ENCODE results near the gene SPATA4. TPM values are rescaled to one million over a fixed set of nuclear protein-coding genes. Genes with fewer than 3 reads are reported as not detected.

The SPATA4 gene
- total and polyA plus RNA-seq, 2 of the 13 experiments (the other 11 are each of a cell fraction or from before 2014, with no cell fraction given), result not detected

Other genes with a start within 250 kb of the SPATA4 start
- not detected in 2 replicates for gene WDR17, start 129.7 kb downstream of the SPATA4 start, total RNA-seq (2016; rRNA removed; fragmentation: Illumina TruSeq; extraction: Trizol)
- gene WDR17, start 129.7 kb downstream of the SPATA4 start, polyA plus RNA-seq (2011; rRNA removed), result not detected in 2 replicates
- gene ASB5, start 73.6 kb upstream of the SPATA4 start, total RNA-seq (2016; rRNA removed; fragmentation: Illumina TruSeq; extraction: Trizol), result not detected in 2 replicates
- not detected in 2 replicates for gene ASB5, start 73.6 kb upstream of the SPATA4 start, polyA plus RNA-seq (2011; rRNA removed)
- gene SPCS3, start 124.4 kb upstream of the SPATA4 start, total RNA-seq (2016; rRNA removed; fragmentation: Illumina TruSeq; extraction: Trizol), result 47.2 and 57.0 TPM in 2 replicates
- 23.5 and 26.3 TPM in 2 replicates for gene SPCS3, start 124.4 kb upstream of the SPATA4 start, polyA plus RNA-seq (2011; rRNA removed)